AG04449 (cell line): ENCODE results near the gene RAB13.

ENCODE experiments used
- CTCF ChIA-PET: fragments of 350-600 bp; formaldehyde crosslinking; extraction: SDS; loops from one replicate; lab custom pipeline; 2021; ENCODE audit warnings: antibody characterized with exemption; lab: Yijun Ruan, JAX
- POLR2A ChIA-PET: fragments of 400-600, 350-600 bp; formaldehyde crosslinking; extraction: SDS; loops from one replicate; lab custom pipeline; 2020; ENCODE audit warnings: antibody characterized with exemption, inconsistent platforms; lab: Yijun Ruan, JAX
- DNase-seq: peaks from one replicate; pipeline ENCODE4 v3.0.0-alpha.2; 2010; ENCODE audit warnings: low read depth, low spot score
- H3K4me3 ChIP-seq: 2 replicates; pipeline ENCODE4 v1.5.1; 2011; ENCODE audit warnings: low read depth, mild to moderate bottlenecking, control low read depth, low read length
- CTCF ChIP-seq: IDR thresholded peaks from one replicate; pipeline ENCODE4 v1.5.1; 2011; ENCODE audit warnings: mild to moderate bottlenecking, moderate library complexity, low read length, control low read depth, inconsistent platforms; ENCODE audit not compliant: insufficient read depth; ENCODE audit errors: missing control alignments

RAB13 gene

DNA sequence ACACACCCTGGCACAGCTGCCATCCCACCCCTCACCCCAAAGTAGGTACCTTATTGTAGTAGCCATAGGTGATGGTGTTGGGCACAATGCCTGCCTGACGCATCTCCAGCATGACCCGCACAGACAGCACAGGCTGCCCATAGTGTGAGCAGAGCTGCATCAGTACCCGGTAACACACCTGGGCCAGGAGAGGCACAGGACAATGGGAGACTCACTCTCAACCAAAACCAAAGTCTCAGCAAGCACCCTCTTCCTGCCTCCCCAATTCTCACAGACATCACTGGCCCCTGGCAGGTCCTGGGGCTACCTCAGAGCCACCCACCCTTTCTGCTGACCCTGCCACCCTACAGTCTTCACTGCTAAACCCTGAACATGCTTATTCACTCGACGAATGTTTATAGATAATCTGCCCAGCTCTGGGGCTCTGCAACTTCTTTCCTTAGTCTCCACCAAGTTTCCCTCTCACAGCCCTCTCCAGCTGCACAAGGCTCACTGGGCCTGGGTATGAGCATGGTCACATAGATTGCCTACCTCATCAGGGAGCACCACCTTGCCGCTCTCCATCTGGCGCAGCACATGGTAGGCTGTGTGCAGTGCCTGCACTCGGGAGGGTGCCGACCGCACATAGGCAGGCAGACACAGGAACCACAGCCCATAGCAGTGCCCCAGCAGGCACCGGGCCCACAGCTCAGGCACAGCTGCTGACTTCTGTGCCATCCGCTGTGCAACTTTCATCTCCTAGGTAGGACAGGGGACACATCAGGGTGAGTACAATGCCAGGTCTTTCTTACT, 49.9 kb downstream of the RAB13 start:
- ChIA-PET CTCF (interaction anchor here (1.2 to 1.6 kb wide), 2 partner anchors 10 kb away, joined by 4 to 7 read pairs; partner anchors contain the start of gene DENND4B), POLR2A (no interaction called here)
- no peak for TF ChIP-seq CTCF
- no peak for DNase-seq
- H3K4me3 ChIP-seq: no peak overlapping the region

DNA sequence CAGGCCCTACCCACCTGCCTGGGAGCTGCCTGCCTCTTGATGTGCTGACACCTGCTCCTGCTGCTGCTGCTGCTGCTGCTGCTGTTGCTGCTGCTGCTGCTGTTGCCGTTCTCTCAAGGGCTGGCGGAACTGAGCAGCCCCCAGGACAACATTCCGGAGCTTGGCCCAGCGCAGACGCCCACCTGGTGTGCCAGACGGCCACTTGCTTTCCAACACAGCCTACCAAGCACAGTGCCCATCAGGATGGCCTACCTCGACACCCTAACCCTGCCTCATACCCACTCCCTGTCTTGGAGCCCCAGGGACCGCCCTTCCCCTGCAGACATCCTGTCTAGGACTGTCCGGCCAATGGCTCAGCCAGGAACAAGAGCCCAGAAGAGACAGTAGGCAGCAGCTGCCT, 51.4 kb downstream of the RAB13 start:
- no peak for DNase-seq
- no peak for TF ChIP-seq CTCF
- ChIA-PET CTCF (interaction anchor here (1.2 to 1.7 kb wide), 2 partner anchors 10 to 12 kb away, joined by 4 to 6 read pairs; partner anchors contain the start of gene DENND4B), POLR2A (interaction anchor here (1.0 kb wide), 1 partner anchor 22 kb away, joined by 3 read pairs; no protein-coding TSS in a partner anchor)
- no peak overlapping the region for H3K4me3 ChIP-seq

DNA sequence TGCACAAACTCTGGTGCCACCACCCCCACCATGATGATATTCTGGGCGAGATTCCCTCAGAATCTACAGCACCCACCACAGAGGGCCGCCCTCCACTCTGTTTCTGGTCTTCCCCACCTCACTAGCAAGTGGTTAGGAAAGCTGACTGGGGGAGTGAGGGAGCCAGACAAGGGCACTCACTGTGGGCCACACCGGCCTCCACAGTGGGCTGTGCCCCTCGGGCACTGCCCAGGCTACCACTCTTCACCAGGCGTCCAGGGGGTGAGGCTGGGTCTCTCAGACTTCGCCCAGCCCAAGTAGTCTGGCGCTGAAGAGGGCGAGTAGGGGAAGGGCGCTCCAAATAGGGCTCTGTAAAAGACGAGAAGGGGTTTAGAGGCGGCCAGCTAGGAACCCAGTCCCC, 52.2 kb downstream of the RAB13 start:
- H3K4me3 ChIP-seq: no peak overlapping the region
- ChIA-PET CTCF (interaction anchor here (0.8 to 1.7 kb wide), 2 partner anchors 11 to 137 kb away, joined by 5 to 6 read pairs; no protein-coding TSS in a partner anchor), POLR2A (interaction anchor here (0.6 to 1.0 kb wide), 2 partner anchors 22 to 24 kb away, joined by 3 read pairs; no protein-coding TSS in a partner anchor)
- no peak for TF ChIP-seq CTCF
- no peak for DNase-seq

- ChIA-PET CTCF (no interaction called here), POLR2A (interaction anchor here (0.6 kb wide), 1 partner anchor 23 kb away, joined by 3 read pairs; no protein-coding TSS in a partner anchor)
- DNase-seq: no peak
- TF ChIP-seq CTCF: no peak
- H3K4me3 ChIP-seq: no peak overlapping the region
Observed at GRCh38 chr1:153933430-153933829, 52.7 kb downstream of the RAB13 start.

DNA sequence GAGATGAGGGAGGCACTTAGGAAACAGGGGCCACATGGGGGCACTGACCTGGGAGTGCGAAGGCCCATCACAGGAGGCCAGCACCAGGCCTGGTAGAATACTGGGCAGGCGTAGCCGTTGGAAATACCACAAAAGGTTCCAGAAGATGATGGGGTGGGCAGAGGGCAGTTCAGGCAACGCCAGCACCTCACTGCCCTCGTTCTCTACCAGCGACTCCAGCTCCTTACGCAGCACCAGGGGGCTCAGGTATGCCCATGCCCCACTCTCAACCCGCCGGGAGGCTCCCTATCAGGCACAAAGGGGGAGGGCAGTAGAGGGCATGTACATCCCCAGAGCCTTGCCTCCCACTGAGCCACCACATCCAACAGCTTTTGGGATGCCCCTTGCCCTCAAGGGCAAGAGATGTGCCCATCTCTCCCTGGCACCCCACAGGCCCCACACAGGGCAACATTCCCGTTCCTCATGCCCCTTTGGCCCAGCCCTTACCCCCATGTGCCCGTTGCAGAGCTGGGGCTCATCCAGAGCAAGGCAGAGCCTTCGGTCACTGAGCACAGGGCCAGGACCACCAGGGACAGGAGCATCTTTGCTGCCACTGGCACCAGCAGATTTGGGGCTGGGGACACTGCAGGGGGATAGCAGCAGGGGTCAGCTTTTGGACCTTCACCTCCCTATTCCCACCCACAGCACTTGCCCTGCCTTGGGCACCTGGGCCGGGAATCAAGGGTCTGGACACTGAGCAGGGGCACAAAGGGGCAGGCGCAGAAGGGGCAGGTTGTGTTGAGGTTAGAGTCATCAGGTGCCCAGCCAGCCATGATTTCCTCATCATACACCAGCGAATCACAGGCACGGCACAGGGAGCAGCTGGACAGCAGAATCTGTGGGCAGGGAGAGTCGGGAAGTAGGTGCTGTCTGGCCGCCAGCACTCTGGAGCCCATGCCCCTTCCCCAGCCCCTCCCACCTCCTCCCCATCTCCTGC, 53.7 kb downstream of the RAB13 start:
- POLR2A ChIA-PET: no interaction called here
- CTCF ChIA-PET: interaction anchor here (0.8 to 0.9 kb wide), 2 partner anchors 9 to 11 kb away, joined by 3 to 4 read pairs; no protein-coding TSS in a partner anchor
- H3K4me3 ChIP-seq: no peak overlapping the region
- no peak for TF ChIP-seq CTCF
- DNase-seq: no peak
